GM23338 (cell line): ENCODE results near the gene DNAJC27. TPM values are rescaled to one million over a fixed set of nuclear protein-coding genes. Genes with fewer than 3 reads are reported as not detected.

ENCODE experiments used
- ATAC-seq: fragments of 200-7000 bp; cut with Tn5 transposase; 3 replicates; pipeline ENCODE4 v1.9.1; 2020
- DNase-seq: peaks from one replicate; pipeline ENCODE4 v3.0.0-alpha.2; 2015; ENCODE audit warnings: low spot score
- H2AFZ ChIP-seq: fragments of 200-600 bp; sonication (generic); 2 replicates; pipeline ENCODE4 v1.8.0; 2016; ENCODE audit warnings: antibody characterized with exemption, mild to moderate bottlenecking, moderate library complexity
- H3F3A ChIP-seq: fragments of 200-600 bp; sonication (generic); replicated peaks from 2 replicates; pipeline ENCODE4 v1.8.0; 2017; ENCODE audit warnings: antibody characterized with exemption, mixed run types, low read depth
- H3K27ac ChIP-seq: fragments of 200-600 bp; sonication (generic); 2 replicates; pipeline ENCODE4 v1.6.1; 2016; ENCODE audit warnings: low read depth
- H3K27me3 ChIP-seq: fragments of 200-600 bp; sonication (generic); 2 replicates; pipeline ENCODE4 v1.8.0; 2016; ENCODE audit warnings: mild to moderate bottlenecking, mixed run types, moderate library complexity; ENCODE audit not compliant: insufficient read depth
- H3K36me3 ChIP-seq: fragments of 200-600 bp; sonication (generic); 2 replicates; pipeline ENCODE4 v1.8.0; 2016; ENCODE audit warnings: mild to moderate bottlenecking; ENCODE audit not compliant: insufficient read depth
- H3K4me1 ChIP-seq: fragments of 200-600 bp; sonication (generic); 2 replicates; pipeline ENCODE4 v1.8.0; 2016; ENCODE audit warnings: mild to moderate bottlenecking, moderate library complexity; ENCODE audit not compliant: insufficient read depth
- H3K4me2 ChIP-seq: fragments of 200-600 bp; sonication (generic); 2 replicates; pipeline ENCODE4 v1.7.1; 2017; ENCODE audit warnings: mixed run types
- H3K4me3 ChIP-seq: fragments of 200-600 bp; sonication (generic); 2 replicates; pipeline ENCODE4 v1.6.1; 2016; ENCODE audit warnings: mixed run types
- H3K79me2 ChIP-seq: fragments of 200-600 bp; sonication (generic); replicated peaks from 2 replicates; pipeline ENCODE4 v1.8.0; 2017; ENCODE audit warnings: mild to moderate bottlenecking; ENCODE audit not compliant: insufficient read depth
- H3K9me2 ChIP-seq: fragments of 200-600 bp; sonication (generic); 2 replicates; pipeline ENCODE4 v1.8.0; 2017; ENCODE audit not compliant: insufficient read depth
- H4K20me1 ChIP-seq: fragments of 200-600 bp; sonication (generic); replicated peaks from 2 replicates; pipeline ENCODE4 v1.8.0; 2017; ENCODE audit warnings: mild to moderate bottlenecking; ENCODE audit not compliant: insufficient read depth
- H3K27ac Mint-ChIP-seq: 2 replicates; pipeline ENCODE4 v1.8.0; 2020; ENCODE audit warnings: inconsistent platforms, mild to moderate bottlenecking, moderate library complexity, mixed read lengths
- H3K27me3 Mint-ChIP-seq: 3 replicates; pipeline ENCODE4 v1.8.0; 2022; ENCODE audit warnings: low read depth, mild to moderate bottlenecking, moderate library complexity, mixed read lengths, inconsistent platforms; ENCODE audit not compliant: insufficient read depth, poor library complexity
- H3K36me3 Mint-ChIP-seq: 3 replicates; pipeline ENCODE4 v1.8.0; 2021; ENCODE audit warnings: low read depth, mild to moderate bottlenecking, inconsistent platforms, moderate library complexity, mixed read lengths
- H3K4me1 Mint-ChIP-seq: 3 replicates; pipeline ENCODE4 v1.8.0; 2020; ENCODE audit warnings: mild to moderate bottlenecking, inconsistent platforms, mixed read lengths
- H3K4me3 Mint-ChIP-seq: 3 replicates; pipeline ENCODE4 v1.8.0; 2021; ENCODE audit warnings: moderate library complexity, mild to moderate bottlenecking, inconsistent platforms, mixed read lengths
- H3K9me3 Mint-ChIP-seq: 3 replicates; pipeline ENCODE4 v1.8.0; 2020; ENCODE audit warnings: moderate library complexity, mild to moderate bottlenecking, inconsistent platforms, mixed read lengths
- CREB1 ChIP-seq: fragments of 250-450 bp; sonication (Bioruptor Pico); IDR thresholded peaks from 2 replicates; pipeline ENCODE4 v1.5.0; 2020; ENCODE audit warnings: low read depth, mild to moderate bottlenecking, moderate library complexity
- CTCF ChIP-seq, 2 experiments: fragments of 200-600 bp in 1 of 2; sonication (generic) in 1 of 2; conservative IDR thresholded peaks; 2 replicates each; pipeline versions ENCODE4 v1.5.1 to v1.6.1; 2016 to 2017; ENCODE audit warnings: antibody characterized with exemption in 2 of 2, low read depth in 2 of 2, mild to moderate bottlenecking in 2 of 2, moderate library complexity in 1 of 2
- ETS1 ChIP-seq: IDR thresholded peaks from 2 replicates; pipeline ENCODE4 v1.6.1; 2016; ENCODE audit warnings: antibody characterized with exemption
- EZH2 ChIP-seq: fragments of 200-600 bp; sonication (generic); IDR thresholded peaks from one replicate; pipeline ENCODE4 v1.8.0; 2017; ENCODE audit warnings: antibody characterized with exemption, mild to moderate bottlenecking, low read depth; ENCODE audit not compliant: unreplicated experiment
- EZH2phosphoT487 ChIP-seq: fragments of 200-600 bp; sonication (generic); IDR thresholded peaks from one replicate; pipeline ENCODE4 v1.8.1; 2018; ENCODE audit warnings: antibody characterized with exemption; ENCODE audit not compliant: unreplicated experiment
- JUNB ChIP-seq: IDR thresholded peaks from one replicate; pipeline ENCODE4 v1.6.1; 2016; ENCODE audit warnings: antibody characterized with exemption; ENCODE audit not compliant: unreplicated experiment
- NANOG ChIP-seq: IDR thresholded peaks from 2 replicates; pipeline ENCODE4 v1.6.1; 2016; ENCODE audit warnings: antibody characterized with exemption, borderline replicate concordance
- POLR2AphosphoS5 ChIP-seq: IDR thresholded peaks from 2 replicates; pipeline ENCODE4 v1.6.1; 2016; ENCODE audit warnings: antibody characterized with exemption, low read depth
- REST ChIP-seq: IDR thresholded peaks from one replicate; pipeline ENCODE4 v1.6.1; 2018; ENCODE audit warnings: antibody characterized with exemption; ENCODE audit not compliant: unreplicated experiment
- STAT1 ChIP-seq: IDR thresholded peaks from one replicate; pipeline ENCODE4 v1.6.1; 2016; ENCODE audit warnings: antibody characterized with exemption; ENCODE audit not compliant: unreplicated experiment
- ZNF114 ChIP-seq: fragments of 250-450 bp; sonication (Bioruptor Pico); IDR thresholded peaks from 2 replicates; pipeline ENCODE4 v1.5.0; 2020; ENCODE audit warnings: mild to moderate bottlenecking, moderate library complexity
- ZNF331 ChIP-seq: fragments of 250-450 bp; sonication (Bioruptor Pico); IDR thresholded peaks from 2 replicates; pipeline ENCODE4 v1.5.0; 2020; ENCODE audit warnings: low read depth, mild to moderate bottlenecking, moderate library complexity
- polyA plus RNA-seq: library from polyadenylated mRNA; unstranded; fragments of >200 nt; fragmentation: Nextera tagmentation; extraction: Ambion mirVana; gene quantifications from 2 replicates; pipeline ENCODE4 v1.2.1, GENCODE V29; 2016
- total RNA-seq: library from RNA; depleted of rRNA; stranded (reverse); fragments of >200 nt; shearing (Covaris generic); gene quantifications from 2 replicates; pipeline ENCODE4 v1.2.3, GENCODE V29; 2014

Gene DNAJC27
- total and polyA plus RNA-seq, 2 experiments from 2014 or later = 2.4 to 2.6 TPM

- TF ChIP-seq ZNF114 (CRISPR knock-in tag) (no peak), EZH2phosphoT487 (no peak), CREB1 (no peak), EZH2 (no peak), CTCF (conservative IDR thresholded peaks at IDR 0.05; ENCODE audit: low read depth in 2 of 2) (no peak), ZNF331 (CRISPR knock-in tag) (no peak), ETS1 (no peak), STAT1 (no peak)
Observed at GRCh38 chr2:24914713-24915112, 57.0 kb downstream of the DNAJC27 start (continued).

- no peaks in the 10 kb centered on the region for H3K36me3 ChIP-seq
- TF ChIP-seq POLR2AphosphoS5 (no peak), JUNB (no peak), NANOG (no peak), EZH2 (no peak), ETS1 (no peak), REST (no peak)
- no peak overlapping the region for H3K4me3 ChIP-seq
- DNase-seq (peak; percentile 74), ATAC-seq (peak; percentile 98)
- peaks cover 36% of the 10 kb centered on the region for H3K79me2 ChIP-seq
- H3K4me2 ChIP-seq = peak overlapping the region; percentile 55; the same call in 1 of the 2 replicates
- peaks cover 5% of the 10 kb centered on the region; the same call in 1 of the 2 replicates for H3K4me1 ChIP-seq
- Mint-ChIP-seq H3K4me1 (peaks cover 24% of the 10 kb centered on the region), H3K4me3 (no peak overlapping the region), H3K36me3 (peaks cover 35% of the 10 kb centered on the region), H3K27ac (no peak overlapping the region), H3K27me3 (peaks cover 9% of the 10 kb centered on the region), H3K9me3 (no peaks in the 10 kb centered on the region)
- H3K9me2 ChIP-seq = no peaks in the 10 kb centered on the region
- H4K20me1 ChIP-seq = peaks cover 11% of the 10 kb centered on the region; the same call in 1 of the 2 replicates
- no peak overlapping the region for H2AFZ ChIP-seq
- H3K27ac ChIP-seq = peak overlapping the region; percentile 6; the same call in 1 of the 2 replicates
- H3K27me3 ChIP-seq = no peaks in the 10 kb centered on the region
- no peaks in the 10 kb centered on the region for H3F3A ChIP-seq
Observed at GRCh38 chr2:24913911-24914310, 57.8 kb downstream of the DNAJC27 start.
